LNCAP (cell line): ENCODE data around the gene TMEM39B.

Source experiments
- CTCF ChIP-seq: fragments of 450-650 bp; IDR thresholded peaks from 2 replicates; pipeline ENCODE4 v1.5.1; 2017; ENCODE audit warnings: mild to moderate bottlenecking

Gene TMEM39B

GRCh38 chr1:32126770-32127169 lies 54.0 kb downstream of the TMEM39B start:
- TF ChIP-seq CTCF: no peak

DNA sequence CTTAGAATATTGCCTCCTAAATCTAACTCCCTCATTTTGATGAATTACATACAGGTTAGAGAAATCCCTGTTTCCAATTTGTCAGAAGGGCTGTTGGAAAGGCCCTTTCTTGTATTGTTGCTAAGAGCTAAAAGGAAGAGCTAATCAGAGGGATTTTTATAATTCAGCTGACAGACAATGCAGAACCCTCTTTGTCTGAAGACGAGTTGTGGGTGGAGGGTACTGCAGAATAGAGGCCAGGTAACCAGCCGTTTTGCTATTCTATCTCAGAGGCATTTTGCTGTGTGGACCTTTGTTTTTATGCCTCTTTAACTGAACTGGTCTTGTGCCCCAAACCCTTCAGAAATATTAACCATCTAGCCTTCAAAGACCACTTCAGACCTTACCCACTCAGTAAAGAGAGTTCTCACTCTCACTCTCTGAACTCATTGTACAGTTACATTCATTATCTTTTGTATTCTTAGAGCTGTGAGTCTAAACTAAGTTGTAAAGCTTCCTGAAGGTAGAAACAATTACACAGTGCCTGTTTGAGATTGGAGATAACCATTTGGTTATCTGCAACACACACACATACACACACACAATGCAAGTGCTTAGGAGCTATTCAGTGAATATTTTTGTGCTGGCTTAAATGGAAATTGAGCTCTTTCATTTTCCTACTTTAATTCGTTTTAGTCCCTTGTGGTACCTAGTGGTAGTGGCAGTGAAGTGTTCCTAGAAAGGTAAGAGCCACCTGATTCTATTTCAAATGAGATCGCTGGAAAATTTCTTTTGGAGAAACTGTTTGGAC lies 54.9 kb downstream of the TMEM39B start:
- TF ChIP-seq CTCF: no peak

- TF ChIP-seq CTCF: no peak
These were observed 55.7 kb downstream of the TMEM39B start for GRCh38 chr1:32128479-32128878.

DNA sequence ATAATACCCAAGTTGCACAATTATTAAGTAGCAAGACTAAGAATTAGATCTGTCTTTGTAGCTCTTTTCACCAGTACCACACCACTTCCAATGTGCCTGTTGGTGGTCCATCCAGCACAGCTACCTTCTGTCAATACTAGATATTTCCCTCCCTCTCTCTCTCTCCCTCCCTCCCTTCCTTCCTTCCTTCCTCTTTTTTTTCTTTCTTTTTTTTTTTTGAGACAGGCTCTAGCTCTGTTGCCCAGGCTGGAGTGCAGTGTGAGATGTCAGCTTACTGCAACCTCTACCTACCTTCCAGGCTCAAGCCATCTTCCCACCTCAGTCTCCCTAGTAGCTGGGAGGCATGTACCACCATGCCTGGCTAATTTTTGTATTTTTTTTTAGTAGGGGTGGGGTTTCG lies 56.2 kb downstream of the TMEM39B start:
- TF ChIP-seq CTCF: no peak

DNA sequence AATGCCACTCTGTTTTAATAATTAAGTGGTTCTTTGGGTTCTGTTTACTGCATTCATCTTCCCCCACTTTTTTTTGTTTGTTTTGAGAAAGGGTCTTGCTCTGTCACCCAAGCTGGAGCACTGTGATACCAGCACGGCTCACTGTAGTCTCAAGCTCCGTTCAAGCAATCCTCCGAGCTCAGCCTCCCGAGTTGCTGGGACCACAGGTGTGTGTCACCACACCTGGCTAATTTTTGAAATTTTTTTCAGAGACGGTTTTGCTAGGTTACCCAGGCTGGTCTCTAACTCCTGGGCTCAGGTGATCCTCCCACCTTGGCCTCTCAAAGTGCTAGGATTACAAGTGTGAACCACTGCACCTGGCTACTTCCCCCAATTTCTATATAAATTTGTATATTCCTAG lies 64.4 kb downstream of the TMEM39B start:
- no peak for TF ChIP-seq CTCF

DNA sequence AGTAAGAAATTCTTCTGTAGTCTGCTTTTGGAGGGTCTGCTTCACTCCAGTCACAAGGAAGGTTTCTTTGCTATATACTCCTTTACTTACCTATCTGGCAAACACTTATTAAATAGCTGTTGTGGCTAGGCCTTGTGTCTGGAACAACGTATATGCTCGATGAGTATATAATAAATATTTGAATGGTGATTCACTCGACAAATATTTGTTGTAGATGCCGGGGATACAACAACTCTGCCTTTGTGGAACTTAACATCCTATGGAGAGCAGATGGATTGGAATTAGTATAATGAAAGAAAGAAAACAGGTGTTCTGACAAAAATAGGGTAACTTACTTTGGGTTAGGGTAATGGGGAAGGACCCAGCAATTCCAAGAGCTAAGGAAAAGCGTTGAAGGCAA lies 66.2 kb downstream of the TMEM39B start:
- no peak for TF ChIP-seq CTCF

DNA sequence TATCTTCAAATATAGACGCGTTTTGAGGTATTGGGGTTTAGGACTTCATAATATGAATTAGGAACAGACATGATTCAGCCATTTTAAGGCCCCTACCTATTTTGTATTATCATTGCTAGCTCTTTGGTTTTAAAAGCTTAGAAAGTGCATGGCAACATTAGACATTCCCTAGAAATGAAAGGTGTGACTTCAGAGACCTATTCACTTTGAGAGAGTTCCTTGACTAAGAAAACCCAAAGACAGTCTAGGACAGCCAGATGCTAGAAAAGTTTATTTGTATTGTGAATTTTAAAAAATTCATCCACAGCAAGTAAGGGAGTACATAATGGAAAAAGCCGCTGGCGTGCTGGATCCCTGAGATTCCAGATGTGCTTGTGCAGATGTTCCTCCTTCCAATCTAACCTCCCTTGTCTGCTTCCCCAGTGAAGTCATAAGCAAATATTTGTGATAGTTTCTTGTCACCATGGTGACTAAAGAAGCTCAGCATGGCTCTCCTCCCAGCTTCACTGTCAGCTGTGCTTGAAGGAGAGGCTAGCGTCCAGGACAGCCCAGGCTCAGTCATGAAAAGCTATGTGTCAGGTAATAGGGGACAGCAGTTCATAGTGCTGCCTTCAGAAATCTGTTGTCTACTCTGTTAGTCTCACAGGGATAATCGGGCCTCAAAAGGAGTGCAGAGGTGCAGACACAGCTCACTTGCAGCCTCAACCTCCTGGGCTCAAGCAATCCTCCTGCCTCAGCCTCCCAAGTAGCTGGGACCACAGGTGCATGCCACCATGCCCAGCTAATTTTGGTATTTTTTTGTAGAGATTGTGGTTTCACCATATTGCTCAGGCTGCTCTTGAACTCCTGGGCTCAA lies 69.9 kb downstream of the TMEM39B start:
- TF ChIP-seq CTCF: no peak
